Umbilical cord (tissue), 2 donors: ENCODE results near the gene TRIM40. TPM values are rescaled to one million over a fixed set of nuclear protein-coding genes. Genes with fewer than 3 reads are reported as not detected.

ENCODE experiments used
- DNase-seq: peaks from one replicate; pipeline ENCODE4 v3.0.0-alpha.2; 2015; ENCODE audit warnings: low spot score
- total RNA-seq: library from RNA; depleted of rRNA; stranded (reverse); fragments of >200 nt; gene quantifications from one replicate; pipeline ENCODE4 v1.2.3, GENCODE V29; 2014; ENCODE audit warnings: low replicate concordance; ENCODE audit not compliant: insufficient read depth

TRIM40 gene
- 0.48 TPM for total RNA-seq

GRCh38 chr6:30135757-30136156, at the start of gene TRIM40:
Gene TRIM40, plus strand, starts transcription at chr6:30136140. Its CDS starts 897 bp downstream, at chr6:30137037.
- DNase-seq = no peak

- DNase-seq = no peak
Observed at GRCh38 chr6:30087876-30088275, 48.1 kb upstream of the TRIM40 start.

- no peak for DNase-seq
Observed at GRCh38 chr6:30091577-30092381, 44.2 kb upstream of the TRIM40 start.

- DNase-seq = no peak
Observed at GRCh38 chr6:30092852-30093543, 42.9 kb upstream of the TRIM40 start.

- no peak for DNase-seq
Observed at GRCh38 chr6:30093951-30094661, 41.8 kb upstream of the TRIM40 start.

- DNase-seq = no peak
Observed at GRCh38 chr6:30096829-30097228, 39.1 kb upstream of the TRIM40 start.

GRCh38 chr6:30097902-30098768, 37.8 kb upstream of the TRIM40 start:
- DNase-seq = no peak

GRCh38 chr6:30100154-30100553, 35.8 kb upstream of the TRIM40 start:
- DNase-seq = no peak

- DNase-seq = peak; percentile 8
Observed at GRCh38 chr6:30100585-30101443, 35.1 kb upstream of the TRIM40 start.

- peak; percentile 89 for DNase-seq
Observed at GRCh38 chr6:30101444-30102413, 34.2 kb upstream of the TRIM40 start.

GRCh38 chr6:30102414-30102969, 33.4 kb upstream of the TRIM40 start:
- peak; percentile 21 for DNase-seq

- DNase-seq = peak; percentile 92
Observed at GRCh38 chr6:30102970-30103871, 32.7 kb upstream of the TRIM40 start.

GRCh38 chr6:30103872-30104179, 32.1 kb upstream of the TRIM40 start:
- DNase-seq = no peak

GRCh38 chr6:30104661-30105060, 31.3 kb upstream of the TRIM40 start:
- DNase-seq = no peak

- DNase-seq = no peak
Observed at GRCh38 chr6:30111266-30111856, 24.6 kb upstream of the TRIM40 start.

GRCh38 chr6:30112402-30112994, 23.4 kb upstream of the TRIM40 start:
- no peak for DNase-seq
